SHP77 (cell line): ENCODE measurements around the gene CNTN5.

Experiments used
- DNase-seq, 2 experiments: peaks; one replicate each; lab custom pipeline; 2025; lab: John Stamatoyannopoulos, UW

Gene CNTN5

GRCh38 chr11:99391245-99391644, 370.5 kb downstream of the CNTN5 start:
- no peak for DNase-seq

- DNase-seq = no peak
These were observed 385.6 kb downstream of the CNTN5 start for GRCh38 chr11:99406345-99406744.

DNA sequence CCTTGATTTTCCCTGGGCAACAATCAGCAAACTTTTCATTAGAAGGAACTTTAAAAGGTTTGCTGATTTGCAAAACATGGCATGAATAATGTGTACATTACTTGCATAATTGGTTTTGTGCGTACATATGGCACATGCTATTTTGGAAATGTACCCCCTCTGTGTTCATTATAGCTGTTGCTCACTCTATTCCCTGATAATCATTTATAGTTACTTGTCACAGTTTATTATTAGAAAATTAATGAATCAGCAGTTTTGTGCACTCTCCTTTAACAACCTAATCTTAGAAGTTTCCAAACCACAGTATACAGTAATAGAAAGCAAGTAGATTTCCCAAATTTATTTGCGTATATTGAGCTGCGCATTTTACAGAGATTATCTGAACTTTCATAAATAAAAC, 389.9 kb downstream of the CNTN5 start:
- no peak for DNase-seq

DNA sequence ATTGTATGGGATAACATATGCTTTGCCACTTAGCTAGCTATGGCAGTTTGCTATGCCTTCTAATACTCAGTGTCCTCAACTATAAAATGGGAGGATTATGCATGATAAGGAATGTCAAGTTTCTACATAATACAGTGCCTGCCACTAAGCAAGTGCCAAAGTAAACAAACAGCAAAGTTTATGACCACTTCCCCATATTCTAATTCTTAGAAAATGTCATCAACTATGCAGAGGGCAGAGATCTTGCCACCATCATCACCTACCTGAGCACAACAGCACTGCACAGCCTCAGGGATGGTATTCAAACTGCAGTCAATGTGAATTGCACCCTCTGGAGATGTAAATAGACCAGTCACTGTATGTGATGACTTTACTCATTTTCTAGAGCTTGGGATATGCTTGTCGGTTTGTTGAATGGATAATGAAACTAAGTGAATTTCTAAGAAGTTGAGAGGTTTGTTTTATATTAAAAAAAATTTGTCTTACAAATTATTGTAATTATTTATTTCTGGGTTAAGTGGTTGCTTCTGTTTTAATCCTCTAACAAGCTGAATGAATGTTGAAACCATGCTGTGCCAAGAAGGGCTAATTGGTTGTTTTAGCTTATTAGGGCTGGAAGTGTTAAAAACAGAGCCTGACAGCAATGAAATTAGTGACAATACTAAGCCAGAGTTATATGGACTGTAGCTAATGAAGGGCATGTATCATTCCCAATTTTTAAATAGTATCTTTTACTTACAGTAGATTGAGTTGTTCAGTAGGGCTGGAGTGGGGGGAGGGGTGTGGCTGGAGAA, 398.4 kb downstream of the CNTN5 start:
- no peak for DNase-seq

- DNase-seq = no peak
These were observed 399.2 kb downstream of the CNTN5 start for GRCh38 chr11:99419991-99420390.

- no peak for DNase-seq
These were observed 402.1 kb downstream of the CNTN5 start for GRCh38 chr11:99422581-99423427.

- DNase-seq = no peak
These were observed 402.8 kb downstream of the CNTN5 start for GRCh38 chr11:99423428-99423983.

DNA sequence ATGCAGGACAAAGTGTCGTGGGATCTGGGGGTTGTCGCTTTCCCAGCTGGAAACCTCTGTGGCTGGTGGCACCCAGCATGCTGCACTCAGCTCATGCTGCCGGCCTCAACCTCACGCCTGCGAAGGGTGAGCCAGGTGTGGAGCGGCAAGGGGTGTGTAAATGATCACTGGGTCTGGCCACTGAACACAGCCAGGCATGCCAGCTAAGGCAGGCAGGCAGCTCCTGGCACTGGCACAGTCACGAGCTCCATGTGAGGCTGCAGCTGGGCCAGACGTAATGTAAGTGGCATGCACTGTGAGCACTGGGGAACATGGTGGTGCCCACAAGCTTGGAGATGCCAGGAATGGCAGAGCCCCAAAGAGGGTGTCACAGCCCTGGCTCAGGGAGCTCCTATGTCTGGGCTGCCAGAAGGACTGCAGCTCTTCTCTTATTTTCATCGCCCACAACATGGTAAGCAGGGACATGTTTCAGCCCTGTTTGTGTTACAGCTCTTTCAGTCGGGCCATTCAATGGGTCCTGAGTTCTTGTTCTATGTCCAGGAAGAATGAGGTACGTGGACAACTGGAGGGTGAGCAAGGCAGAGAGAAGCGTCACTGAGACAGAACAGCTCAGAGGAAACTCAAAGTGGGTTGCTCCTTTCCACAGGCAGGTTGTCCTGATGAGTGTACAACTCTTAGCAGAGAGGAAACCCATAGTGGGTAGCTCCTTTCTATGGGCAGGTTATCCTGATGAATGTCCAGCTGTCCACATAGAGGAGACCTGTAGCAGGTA, 403.8 kb downstream of the CNTN5 start:
- no peak for DNase-seq

DNA sequence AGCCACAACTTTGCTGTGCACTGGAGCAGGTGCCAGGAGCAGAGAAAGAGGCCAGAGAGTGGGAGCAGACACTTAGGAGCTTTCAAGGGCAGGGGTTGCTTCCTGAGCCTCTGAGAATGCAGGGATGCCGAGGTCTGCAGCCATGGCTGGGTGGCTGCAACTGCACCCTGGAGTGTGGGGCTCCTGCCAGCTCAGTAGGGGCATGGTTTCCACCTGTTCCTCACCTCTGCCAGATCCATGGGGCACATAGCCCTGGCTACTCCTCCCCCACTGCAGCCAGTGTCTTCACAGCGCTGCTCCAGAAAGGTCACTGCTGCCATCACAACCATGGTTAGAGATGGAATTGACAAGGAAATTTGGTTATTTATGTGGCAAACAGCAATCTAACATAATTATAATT, 404.8 kb downstream of the CNTN5 start:
- DNase-seq = no peak

DNA sequence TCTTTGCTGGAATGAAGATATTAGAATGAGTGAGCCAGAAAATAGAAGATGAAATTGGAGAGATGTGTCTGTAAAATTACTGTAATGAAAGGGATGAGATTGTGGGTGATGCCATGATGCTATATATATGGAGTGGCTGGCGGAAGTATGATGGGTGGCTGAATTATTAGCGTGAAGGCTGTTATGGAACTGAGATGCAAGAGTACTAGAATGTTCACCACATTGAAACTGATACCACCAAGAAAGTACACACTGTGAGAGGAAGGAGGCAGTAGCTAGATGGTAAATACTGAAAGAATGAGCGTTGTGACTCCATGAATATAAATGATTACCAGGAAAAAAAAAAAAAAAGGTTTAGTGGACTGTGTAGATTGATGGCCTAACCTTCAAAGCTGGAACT, 411.9 kb downstream of the CNTN5 start:
- DNase-seq = no peak

DNA sequence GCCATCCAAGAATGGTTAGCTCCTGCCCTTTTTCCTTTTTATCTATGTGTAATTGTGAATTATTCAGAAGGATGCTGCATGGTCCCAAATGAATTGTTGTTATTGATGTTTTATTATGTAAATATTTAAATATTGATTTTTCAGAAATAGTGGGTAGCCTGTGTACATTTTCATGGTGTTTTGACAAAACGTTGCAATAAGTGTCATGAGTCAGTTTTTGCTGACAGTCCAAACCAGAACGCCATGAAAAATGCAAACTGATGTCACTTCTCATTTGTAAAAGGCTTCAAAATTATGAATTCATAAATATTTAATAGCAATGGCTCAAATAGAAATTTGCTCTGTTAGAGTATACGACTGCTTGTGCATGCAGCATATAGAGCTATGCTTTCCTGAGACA, 422.5 kb downstream of the CNTN5 start:
- no peak for DNase-seq

DNA sequence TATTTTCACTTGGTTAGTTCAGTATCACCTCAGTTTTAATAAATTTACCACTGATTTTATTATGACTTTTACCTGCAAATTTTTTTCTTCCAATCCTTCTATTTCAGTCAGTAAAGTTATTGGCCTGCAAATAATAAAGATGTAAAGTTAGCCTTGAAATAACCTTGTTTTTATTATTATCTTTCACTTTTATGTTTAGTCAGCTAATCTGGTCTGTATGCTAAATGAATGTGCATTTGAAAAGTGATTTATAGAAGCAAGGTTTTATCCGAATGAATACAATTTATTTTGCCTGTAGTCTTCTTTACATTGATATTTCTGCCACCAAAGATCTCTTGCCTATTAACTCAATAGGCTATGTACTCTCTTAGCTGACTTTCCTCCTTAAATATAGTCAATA, 425.7 kb downstream of the CNTN5 start:
- DNase-seq = no peak

- DNase-seq = no peak
These were observed 428.6 kb downstream of the CNTN5 start for GRCh38 chr11:99449345-99449744.

DNA sequence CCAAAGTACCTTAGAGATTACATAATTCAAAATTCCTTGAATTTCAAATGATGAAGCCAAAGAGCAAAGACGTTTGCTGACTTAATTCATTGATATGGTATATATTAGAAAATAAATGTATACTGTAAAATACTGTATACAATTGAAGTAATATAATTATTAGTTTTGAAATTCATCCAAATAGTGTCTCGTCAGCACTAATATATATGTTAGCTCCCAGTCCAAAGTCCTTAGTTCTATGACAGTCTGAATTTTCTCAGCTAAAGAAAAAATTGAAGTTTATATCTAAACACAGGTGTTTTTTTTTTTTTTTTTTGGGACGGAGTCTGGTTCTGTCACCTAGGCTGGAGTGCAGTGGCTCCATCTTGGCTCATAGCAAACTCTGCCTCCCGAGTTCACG, 431.3 kb downstream of the CNTN5 start:
- no peak for DNase-seq

GRCh38 chr11:99461913-99462312, 441.2 kb downstream of the CNTN5 start:
- DNase-seq = no peak

DNA sequence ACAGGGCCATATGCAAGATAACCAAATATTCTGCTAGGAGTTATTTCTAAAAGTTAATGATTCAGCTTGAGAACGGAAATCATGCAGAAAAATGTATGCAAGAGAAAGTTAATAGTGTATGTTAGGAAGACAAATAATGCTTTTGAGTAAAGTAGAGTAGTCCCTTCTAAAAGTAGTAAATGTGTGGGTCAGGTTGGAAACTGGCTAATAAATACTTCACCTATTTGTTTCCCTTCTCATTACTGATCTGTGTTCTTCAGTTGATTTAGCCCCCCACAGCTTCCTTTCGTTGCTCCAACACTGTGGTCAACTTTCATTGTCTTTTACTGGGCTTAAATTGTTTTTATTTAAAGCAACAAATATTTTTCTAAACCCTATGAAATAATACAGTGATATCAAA, 444.2 kb downstream of the CNTN5 start:
- no peak for DNase-seq

GRCh38 chr11:99489581-99489980, 468.8 kb downstream of the CNTN5 start:
- no peak for DNase-seq

DNA sequence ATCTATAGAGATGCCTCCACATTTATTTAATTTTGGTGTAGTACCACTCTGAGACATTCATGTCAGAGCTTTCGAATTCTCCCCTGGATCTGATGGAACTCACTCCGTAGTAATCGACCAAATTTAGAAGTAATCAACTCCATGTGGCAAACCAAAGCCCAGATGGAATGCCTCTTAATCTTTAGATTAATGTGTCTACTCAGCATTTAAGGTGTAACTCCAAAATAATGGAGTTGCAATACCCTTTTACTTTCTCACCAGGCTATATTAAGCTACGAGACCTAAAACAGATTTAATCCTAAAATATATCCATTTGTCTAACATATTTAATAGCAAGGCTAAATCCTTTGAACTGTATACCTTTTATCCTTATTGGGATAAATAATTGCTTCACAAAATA, 473.3 kb downstream of the CNTN5 start:
- no peak for DNase-seq

- no peak for DNase-seq
These were observed 480.9 kb downstream of the CNTN5 start for GRCh38 chr11:99501655-99502054.

- no peak for DNase-seq
These were observed 484.6 kb downstream of the CNTN5 start for GRCh38 chr11:99505316-99505715.

DNA sequence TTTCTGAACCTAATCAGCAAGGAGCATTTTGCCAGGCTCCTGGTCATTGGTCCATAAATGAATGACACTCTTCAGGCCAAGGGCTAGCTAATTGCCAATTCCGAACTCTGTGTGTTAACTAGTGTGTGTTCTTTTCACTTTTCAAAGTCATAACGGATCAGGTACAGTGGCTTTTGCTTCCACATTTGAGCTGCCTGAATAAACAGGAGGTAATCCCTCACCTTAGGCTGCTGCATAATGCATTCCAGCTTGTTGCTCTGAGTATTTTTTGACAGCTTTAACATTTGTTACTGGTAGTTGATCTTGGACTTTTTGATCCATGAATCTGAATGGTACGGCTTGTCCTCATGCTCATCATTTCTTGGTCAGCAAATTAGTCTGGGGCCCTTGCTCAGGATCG, 485.1 kb downstream of the CNTN5 start:
- DNase-seq = no peak

DNA sequence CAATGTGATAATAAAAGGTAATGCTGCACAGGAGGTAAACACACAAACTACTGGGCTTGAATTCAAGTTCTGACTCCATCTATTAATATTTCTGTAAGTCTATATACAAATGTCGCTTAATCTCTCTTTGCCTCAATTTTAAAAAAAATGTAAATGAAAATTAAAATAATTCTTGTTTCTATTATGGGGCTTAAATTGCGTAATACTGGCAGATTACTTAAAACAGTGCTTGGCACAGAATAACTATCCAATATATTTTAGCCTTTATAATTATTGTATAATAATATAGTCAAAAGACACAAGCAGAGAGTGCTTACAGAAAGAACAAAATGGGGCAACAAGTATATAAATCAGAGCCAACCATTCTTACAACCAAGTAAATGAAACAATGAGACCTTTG, 489.1 kb downstream of the CNTN5 start:
- DNase-seq = no peak
